Spleen (tissue), 11 donors: Measurements from ENCODE around the gene PRKCB. TPM values are rescaled to one million over a fixed set of nuclear protein-coding genes. Genes with fewer than 3 reads are reported as not detected.
A peak's percentile ranks its signal among the peaks of the same experiment; 100 is the strongest.
"Not testable (repeated sequence)": the region's sequence is repeated elsewhere in the genome, so short reads cannot be mapped to it uniquely, and the experiment has no call there.

ENCODE experiments used
- DNase-seq: peaks from one replicate; pipeline ENCODE4 v3.0.0-alpha.2; 2020
- H3K27ac ChIP-seq, 8 donors: fragments of 200-600 bp; sonication (generic) in 7 of 8; 1 replicate in 4 of 8; 2 replicates in 4 of 8; pipeline versions ENCODE4 v1.5.0 to v1.8.0; 2016 to 2021; ENCODE audit warnings: inconsistent platforms in 4 of 8, mild to moderate bottlenecking in 4 of 8, moderate library complexity in 1 of 8
- H3K27me3 ChIP-seq, 7 donors: fragments of 200-600 bp; sonication (generic) in 6 of 7; replicated peaks in 1 of 7; 1 replicate in 4 of 7; 2 replicates in 3 of 7; pipeline versions ENCODE4 v1.5.0 to v1.8.0; 2016 to 2021; ENCODE audit warnings: inconsistent platforms in 3 of 7, mild to moderate bottlenecking in 1 of 7
- H3K36me3 ChIP-seq, 6 donors: fragments of 200-600 bp; sonication (generic) in 5 of 6; 1 replicate in 4 of 6; 2 replicates in 2 of 6; pipeline versions ENCODE4 v1.5.0 to v1.8.0; 2016 to 2021; ENCODE audit warnings: inconsistent platforms in 2 of 6
- H3K4me1 ChIP-seq, 6 donors: fragments of 200-600 bp; sonication (generic) in 5 of 6; 1 replicate in 3 of 6; 2 replicates in 3 of 6; pipeline versions ENCODE4 v1.5.0 to v1.8.0; 2016 to 2021; ENCODE audit warnings: inconsistent platforms in 3 of 6
- H3K4me3 ChIP-seq, 8 donors: fragments of 200-600 bp; sonication (generic) in 7 of 8; 1 replicate in 4 of 8; 2 replicates in 4 of 8; pipeline versions ENCODE4 v1.5.0 to v1.8.0; 2016 to 2021; ENCODE audit warnings: inconsistent platforms in 4 of 8, mild to moderate bottlenecking in 4 of 8, moderate library complexity in 2 of 8
- H3K9me3 ChIP-seq, 8 donors: fragments of 200-600 bp; sonication (generic) in 7 of 8; 1 replicate in 4 of 8; 2 replicates in 4 of 8; pipeline versions ENCODE4 v1.5.0 to v1.8.0; 2016 to 2021; ENCODE audit warnings: inconsistent platforms in 4 of 8
- CTCF ChIP-seq, 11 experiments: fragments of 200-600 bp in 7 of 11; fragments of 450-650 bp in 4 of 11; sonication (generic) in 4 of 11; IDR thresholded peaks in 8 of 11; conservative IDR thresholded peaks in 3 of 11; 1 replicate in 7 of 11; 2 replicates in 4 of 11; pipeline versions ENCODE4 v1.4.0 to v1.8.0; 2016 to 2021; ENCODE audit warnings: antibody characterized with exemption in 11 of 11, inconsistent platforms in 4 of 11, mild to moderate bottlenecking in 1 of 11
- POLR2A ChIP-seq, 3 donors: fragments of 450-650 bp; IDR thresholded peaks; one replicate each; pipeline ENCODE4 v1.5.1; 2017; ENCODE audit warnings: antibody characterized with exemption in 3 of 3, mild to moderate bottlenecking in 1 of 3
- POLR2AphosphoS5 ChIP-seq, 3 donors: sonication (generic); formaldehyde crosslinking; IDR thresholded peaks; one replicate each; pipeline ENCODE4 v1.5.1; 2017; ENCODE audit warnings: antibody characterized with exemption in 3 of 3
- WGBS, 5 donors: extraction: QIAGEN DNeasy Blood & Tissue Kit in 3 of 5; methylation state at CpG; one replicate each; pipeline versions ENCODE4 v1.1.5 to v1.1.7; 2013 to 2018; 5-methylcytosine and 5-hydroxymethylcytosine counted together
- intact Hi-C: fragments of 100-400 bp; cut with DNase I; formaldehyde crosslinking; loops from one replicate; pipeline ENCODE4 v1.15.0; 2023; ENCODE audit warnings: low total_unique reads
- polyA plus RNA-seq, 3 donors: library from polyadenylated mRNA; stranded (reverse); fragments of 200-250 nt; gene quantifications; one replicate each; pipeline ENCODE4 v1.2.1, GENCODE V29; 2013
- total RNA-seq, 7 donors: library from RNA; depleted of rRNA in 3 of 7; stranded (reverse); fragments of >200 nt in 3 of 7; fragmentation: NEBNext Ultra II Directional in 4 of 7; extraction: Animal tissue kit (Norgen Biotek cat#: 25700) in 4 of 7; gene quantifications; one replicate each; pipeline versions ENCODE4 v1.1.0 to v1.2.1, GENCODE V29; 2016 to 2021
- donor health status: healthy with polysubstance abuse.
- donor health status: DM: no; HTN: no; CAD: no; lungs with moderate emphysema.
- donor health status: DM: no; HTN: no; CAD: no.
- donor health status: Bipolar disorder and iron deficiency.
- donor health status: healthy.
- donor health status: DM: no; HTN: no; CAD: no.
- donor health status: DM: yes; HTN: yes; CAD: no.

The PRKCB gene
- total and polyA plus RNA-seq, 10 donors: 33.8 to 284 (median 182) TPM

GRCh38 chr16:24151482-24151939, 315.7 kb downstream of the PRKCB start:
- 19 to 30% (median 23%) methylated on average over 5 of the region's 5 CpGs for WGBS, 5 donors
- DNase-seq: no peak
- Histone ChIP-seq H3K4me3 (no peak overlapping the region), H3K27me3 (no peaks in the 10 kb centered on the region), H3K27ac (peak overlapping the region in 1 of 8 donors; percentile 41), H3K4me1 (peaks cover 0 to 34% (median 2%) of the 10 kb centered on the region in 6 donors), H3K9me3 (no peaks in the 10 kb centered on the region), H3K36me3 (peaks cover 0 to 78% (median 24%) of the 10 kb centered on the region in 6 donors)
- TF ChIP-seq CTCF (IDR thresholded peaks at IDR 0.05 in 8 of 11, conservative IDR thresholded peaks at IDR 0.05 in 3 of 11): no peak
- no peak for TF ChIP-seq POLR2A (IDR thresholded peaks at IDR 0.05)
- intact Hi-C loops: no loop called here

DNA sequence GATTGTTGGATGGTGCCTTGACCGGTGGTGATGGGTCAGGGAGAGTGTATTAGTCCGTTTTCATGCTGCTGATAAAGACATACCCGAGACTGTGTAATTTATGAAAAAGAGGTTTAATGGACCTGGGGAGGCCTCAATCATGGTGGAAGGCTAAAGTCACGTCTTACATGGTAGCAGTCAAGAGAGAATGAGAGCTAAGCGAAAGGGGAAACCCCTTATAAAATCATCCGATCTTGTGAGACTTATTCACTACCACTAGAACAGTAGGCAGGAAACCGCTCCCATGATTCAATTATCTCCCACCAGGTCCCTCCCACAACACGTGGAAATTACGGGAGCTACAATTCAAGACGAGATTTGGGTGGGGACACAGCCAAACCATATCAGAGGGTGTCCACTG, 316.3 kb downstream of the PRKCB start:
- H3K4me3 ChIP-seq, H3K9me3 ChIP-seq, intact Hi-C loops, H3K27me3 ChIP-seq, DNase-seq: not testable (repeated sequence)
- Histone ChIP-seq H3K36me3 (peaks cover 0 to 78% (median 28%) of the 10 kb centered on the region in 6 donors), H3K27ac (peak overlapping the region in 1 of 8 donors; percentile 41), H3K4me1 (peaks cover 0 to 34% (median 2%) of the 10 kb centered on the region in 6 donors)
- 72 to 82% (median 78%) methylated on average over 10 of the region's 10 CpGs for WGBS, 5 donors

- peaks cover 0 to 78% (median 31%) of the 10 kb centered on the region in 6 donors for H3K36me3 ChIP-seq
- intact Hi-C loops: no loop called here
- H3K27ac ChIP-seq: no peak overlapping the region
- H3K4me1 ChIP-seq: peaks cover 0 to 34% (median 2%) of the 10 kb centered on the region in 6 donors
- no peak for DNase-seq
- TF ChIP-seq POLR2AphosphoS5 (IDR thresholded peaks at IDR 0.05) (no peak), CTCF (IDR thresholded peaks at IDR 0.05 in 8 of 11, conservative IDR thresholded peaks at IDR 0.05 in 3 of 11) (no peak), POLR2A (IDR thresholded peaks at IDR 0.05) (no peak)
- H3K4me3 ChIP-seq: no peak overlapping the region
- no peaks in the 10 kb centered on the region for H3K27me3 ChIP-seq
- WGBS, 5 donors: 65 to 95% (median 90%) methylated on average over 1 of the region's 1 CpG
- no peaks in the 10 kb centered on the region for H3K9me3 ChIP-seq
Observed at GRCh38 chr16:24152826-24153225, 317.0 kb downstream of the PRKCB start.

DNA sequence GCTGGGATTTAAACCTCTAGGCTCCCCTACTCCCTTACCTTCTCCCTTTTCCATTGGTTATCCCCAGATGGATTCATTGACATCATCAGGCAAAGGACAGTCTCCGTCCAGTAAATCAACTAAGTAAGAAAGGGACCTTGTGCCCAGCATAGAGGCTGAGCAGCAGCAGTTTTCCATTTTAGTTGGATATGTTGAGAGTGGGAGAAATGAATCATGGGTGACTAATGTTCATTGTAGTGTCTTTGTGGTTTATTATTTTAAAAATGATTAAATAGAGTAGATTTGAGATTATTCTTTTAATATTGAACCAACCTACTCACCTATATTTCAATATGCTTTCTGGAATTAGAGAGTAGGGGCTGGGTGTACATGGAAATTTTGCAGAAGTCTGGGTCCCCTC, 321.0 kb downstream of the PRKCB start:
- intact Hi-C loops: no loop called here
- Histone ChIP-seq H3K4me1 (peaks cover 0 to 6% (median 0%) of the 10 kb centered on the region in 6 donors), H3K4me3 (no peak overlapping the region), H3K9me3 (no peaks in the 10 kb centered on the region), H3K27me3 (no peaks in the 10 kb centered on the region), H3K27ac (no peak overlapping the region), H3K36me3 (peaks cover 0 to 88% (median 34%) of the 10 kb centered on the region in 6 donors)
- TF ChIP-seq POLR2A (IDR thresholded peaks at IDR 0.05) (no peak), POLR2AphosphoS5 (IDR thresholded peaks at IDR 0.05) (no peak), CTCF (IDR thresholded peaks at IDR 0.05 in 8 of 11, conservative IDR thresholded peaks at IDR 0.05 in 3 of 11) (no peak)
- WGBS, 5 donors: 90 to 97% (median 92%) methylated on average over 1 of the region's 1 CpG
- no peak for DNase-seq

DNA sequence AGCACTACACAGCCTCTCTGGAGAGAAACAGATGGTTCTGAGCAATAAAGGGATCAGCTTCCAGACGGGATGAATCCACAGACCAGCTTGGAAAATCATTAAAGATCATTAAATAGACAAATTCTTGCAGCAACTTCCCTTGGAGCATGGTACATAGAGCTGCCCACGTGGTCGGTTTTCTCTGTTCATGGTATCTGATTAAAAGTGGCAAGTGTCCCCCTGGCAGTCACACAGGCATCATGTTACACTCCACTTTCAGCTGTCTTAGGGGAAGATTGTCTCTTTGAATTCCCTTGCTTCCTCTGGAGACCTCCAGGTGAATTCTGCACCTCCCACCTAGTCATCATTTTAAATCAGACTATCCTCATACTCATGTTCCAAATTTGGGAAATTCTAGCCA, 328.2 kb downstream of the PRKCB start:
- Histone ChIP-seq H3K27ac (no peak overlapping the region), H3K4me1 (no peaks in the 10 kb centered on the region), H3K36me3 (peaks cover 0 to 84% (median 4%) of the 10 kb centered on the region in 6 donors), H3K9me3 (no peaks in the 10 kb centered on the region), H3K4me3 (no peak overlapping the region), H3K27me3 (no peaks in the 10 kb centered on the region)
- DNase-seq: no peak
- WGBS, 5 donors: 49 to 84% (median 67%) methylated on average over 3 of the region's 3 CpGs
- TF ChIP-seq POLR2AphosphoS5 (IDR thresholded peaks at IDR 0.05): no peak
- intact Hi-C loops: no loop called here
